Smooth muscle cell (in vitro differentiated cells): ENCODE data around the gene ZC3H11A. TPM values are rescaled to one million over a fixed set of nuclear protein-coding genes. Genes with fewer than 3 reads are reported as not detected.

Experiments
- DNase-seq: peaks from one replicate; lab custom pipeline; 2025; ENCODE audit not compliant: unreplicated experiment; lab: John Stamatoyannopoulos, UW
- H2AFZ ChIP-seq: fragments of 200-600 bp; sonication (generic); 2 replicates; pipeline ENCODE4 v1.6.0; 2016; ENCODE audit warnings: antibody characterized with exemption, low read depth, mild to moderate bottlenecking
- H3F3A ChIP-seq: fragments of 200-600 bp; sonication (generic); 2 replicates; pipeline ENCODE4 v1.6.0; 2017; ENCODE audit warnings: antibody characterized with exemption, low read depth
- H3K27ac ChIP-seq: fragments of 200-600 bp; sonication (generic); 2 replicates; pipeline ENCODE4 v1.5.1; 2016; ENCODE audit warnings: low read depth, mild to moderate bottlenecking
- H3K27me3 ChIP-seq: fragments of 200-600 bp; sonication (generic); 2 replicates; pipeline ENCODE4 v1.6.1; 2016; ENCODE audit warnings: low read depth, mild to moderate bottlenecking
- H3K36me3 ChIP-seq: fragments of 200-600 bp; sonication (generic); 2 replicates; pipeline ENCODE4 v1.5.1; 2016; ENCODE audit warnings: low read depth
- H3K4me1 ChIP-seq: fragments of 200-600 bp; sonication (generic); 2 replicates; pipeline ENCODE4 v1.5.1; 2016; ENCODE audit warnings: low read depth
- H3K4me2 ChIP-seq: fragments of 200-600 bp; sonication (generic); 2 replicates; pipeline ENCODE4 v1.6.0; 2016; ENCODE audit warnings: mild to moderate bottlenecking
- H3K4me3 ChIP-seq: fragments of 200-600 bp; sonication (generic); 2 replicates; pipeline ENCODE4 v1.5.1; 2016; ENCODE audit warnings: mild to moderate bottlenecking
- H3K79me2 ChIP-seq: fragments of 200-600 bp; sonication (generic); 2 replicates; pipeline ENCODE4 v1.6.0; 2016; ENCODE audit warnings: low read depth, mild to moderate bottlenecking
- H3K9ac ChIP-seq: fragments of 200-600 bp; sonication (generic); 2 replicates; pipeline ENCODE4 v1.6.0; 2016; ENCODE audit warnings: low read depth
- H3K9me3 ChIP-seq: fragments of 200-600 bp; sonication (generic); replicated peaks from 2 replicates; pipeline ENCODE4 v1.5.1; 2016; ENCODE audit warnings: low read depth
- H4K20me1 ChIP-seq: fragments of 200-600 bp; sonication (generic); 2 replicates; pipeline ENCODE4 v1.6.0; 2016; ENCODE audit warnings: low read depth
- WGBS: methylation state at CpG from one replicate; pipeline ENCODE4 v1.1.7; 2016; ENCODE audit warnings: low lambda C conversion rate; 5-methylcytosine and 5-hydroxymethylcytosine counted together
- polyA plus RNA-seq: library from polyadenylated mRNA; unstranded; fragments of >200 nt; fragmentation: Nextera tagmentation; extraction: Ambion mirVana; gene quantifications from 2 replicates; pipeline ENCODE4 v1.2.1, GENCODE V29; 2016
- total RNA-seq: library from RNA; depleted of rRNA; stranded (reverse); fragments of >200 nt; gene quantifications from 2 replicates; pipeline ENCODE4 v1.2.3, GENCODE V29; 2014
- TF ChIP-seq, protein P1 (sequence below): fragments of 200-600 bp; sonication (generic); IDR thresholded peaks from 2 replicates; pipeline ENCODE4 v1.5.1; 2017; ENCODE audit warnings: borderline replicate concordance, mild to moderate bottlenecking, antibody characterized with exemption; ENCODE audit not compliant: insufficient read depth, poor library complexity, severe bottlenecking

The ZC3H11A gene
- total and polyA plus RNA-seq, 2 experiments from 2014 or later: 28.4 to 140 TPM

DNA sequence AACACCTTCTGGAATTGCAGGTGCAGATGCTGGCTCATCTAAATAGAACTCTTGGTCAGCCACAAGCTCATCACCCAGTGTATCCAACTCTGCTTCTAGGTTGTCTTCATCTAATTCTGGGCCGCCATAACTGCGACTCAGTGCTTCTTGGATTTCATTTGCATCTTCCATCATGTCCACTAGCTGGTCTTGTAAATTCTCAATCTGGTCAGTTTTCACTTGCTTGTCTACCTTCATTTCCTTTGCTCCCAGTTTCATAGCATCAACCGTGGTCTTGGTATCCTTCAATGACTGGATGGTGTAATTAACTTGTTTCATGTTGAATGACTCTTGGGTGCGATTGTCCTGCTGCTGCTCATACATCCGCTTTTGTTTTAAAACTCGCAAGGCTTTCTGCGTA is 10.3 kb downstream of the ZC3H11A start:
- TF ChIP-seq, protein P1, sequence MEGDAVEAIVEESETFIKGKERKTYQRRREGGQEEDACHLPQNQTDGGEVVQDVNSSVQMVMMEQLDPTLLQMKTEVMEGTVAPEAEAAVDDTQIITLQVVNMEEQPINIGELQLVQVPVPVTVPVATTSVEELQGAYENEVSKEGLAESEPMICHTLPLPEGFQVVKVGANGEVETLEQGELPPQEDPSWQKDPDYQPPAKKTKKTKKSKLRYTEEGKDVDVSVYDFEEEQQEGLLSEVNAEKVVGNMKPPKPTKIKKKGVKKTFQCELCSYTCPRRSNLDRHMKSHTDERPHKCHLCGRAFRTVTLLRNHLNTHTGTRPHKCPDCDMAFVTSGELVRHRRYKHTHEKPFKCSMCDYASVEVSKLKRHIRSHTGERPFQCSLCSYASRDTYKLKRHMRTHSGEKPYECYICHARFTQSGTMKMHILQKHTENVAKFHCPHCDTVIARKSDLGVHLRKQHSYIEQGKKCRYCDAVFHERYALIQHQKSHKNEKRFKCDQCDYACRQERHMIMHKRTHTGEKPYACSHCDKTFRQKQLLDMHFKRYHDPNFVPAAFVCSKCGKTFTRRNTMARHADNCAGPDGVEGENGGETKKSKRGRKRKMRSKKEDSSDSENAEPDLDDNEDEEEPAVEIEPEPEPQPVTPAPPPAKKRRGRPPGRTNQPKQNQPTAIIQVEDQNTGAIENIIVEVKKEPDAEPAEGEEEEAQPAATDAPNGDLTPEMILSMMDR: no peak
- no peak for DNase-seq
- Histone ChIP-seq H3K9me3 (no peaks in the 10 kb centered on the region), H3K4me3 (no peak overlapping the region), H2AFZ (no peak overlapping the region), H3K27me3 (no peaks in the 10 kb centered on the region), H3K79me2 (peaks cover 98% of the 10 kb centered on the region), H3K9ac (no peak overlapping the region), H3K27ac (peak overlapping the region; percentile 60), H3K36me3 (no peaks in the 10 kb centered on the region), H3F3A (peaks cover 19% of the 10 kb centered on the region), H4K20me1 (peaks cover 100% of the 10 kb centered on the region), H3K4me2 (no peak overlapping the region), H3K4me1 (peaks cover 10% of the 10 kb centered on the region)
- WGBS: 98% methylated on average over 7 of the region's 7 CpGs

DNA sequence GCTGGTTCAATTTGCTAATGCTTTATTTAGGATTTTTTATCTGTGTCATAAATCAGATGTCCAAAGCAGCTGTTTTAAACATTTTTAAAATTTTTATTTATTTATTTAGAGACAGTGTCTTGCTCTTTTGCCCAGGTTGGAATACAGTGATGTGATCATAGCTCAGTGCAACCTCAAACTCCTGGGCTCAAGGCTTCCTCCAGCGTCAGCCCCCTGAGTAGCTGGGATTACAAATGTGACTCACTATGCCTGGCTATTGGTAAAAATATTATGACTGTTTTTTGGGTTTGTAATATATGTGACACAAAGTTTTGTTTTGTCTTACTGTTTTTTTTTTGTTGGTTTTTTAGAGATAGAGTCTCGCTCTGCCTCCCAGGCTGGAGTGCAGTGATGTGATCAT is 11.8 kb downstream of the ZC3H11A start:
- Histone ChIP-seq H4K20me1 (peaks cover 100% of the 10 kb centered on the region), H3K36me3 (no peaks in the 10 kb centered on the region), H3F3A (peaks cover 13% of the 10 kb centered on the region), H3K4me2 (peak overlapping the region; percentile 14), H3K27ac (peak overlapping the region; percentile 60), H3K9me3 (no peaks in the 10 kb centered on the region), H3K4me1 (no peaks in the 10 kb centered on the region), H3K79me2 (peaks cover 98% of the 10 kb centered on the region), H2AFZ (no peak overlapping the region), H3K4me3 (no peak overlapping the region), H3K9ac (no peak overlapping the region), H3K27me3 (no peaks in the 10 kb centered on the region)
- WGBS: 33% methylated on average over 2 of the region's 2 CpGs
- TF ChIP-seq, protein P1: no peak
- DNase-seq: no peak

DNA sequence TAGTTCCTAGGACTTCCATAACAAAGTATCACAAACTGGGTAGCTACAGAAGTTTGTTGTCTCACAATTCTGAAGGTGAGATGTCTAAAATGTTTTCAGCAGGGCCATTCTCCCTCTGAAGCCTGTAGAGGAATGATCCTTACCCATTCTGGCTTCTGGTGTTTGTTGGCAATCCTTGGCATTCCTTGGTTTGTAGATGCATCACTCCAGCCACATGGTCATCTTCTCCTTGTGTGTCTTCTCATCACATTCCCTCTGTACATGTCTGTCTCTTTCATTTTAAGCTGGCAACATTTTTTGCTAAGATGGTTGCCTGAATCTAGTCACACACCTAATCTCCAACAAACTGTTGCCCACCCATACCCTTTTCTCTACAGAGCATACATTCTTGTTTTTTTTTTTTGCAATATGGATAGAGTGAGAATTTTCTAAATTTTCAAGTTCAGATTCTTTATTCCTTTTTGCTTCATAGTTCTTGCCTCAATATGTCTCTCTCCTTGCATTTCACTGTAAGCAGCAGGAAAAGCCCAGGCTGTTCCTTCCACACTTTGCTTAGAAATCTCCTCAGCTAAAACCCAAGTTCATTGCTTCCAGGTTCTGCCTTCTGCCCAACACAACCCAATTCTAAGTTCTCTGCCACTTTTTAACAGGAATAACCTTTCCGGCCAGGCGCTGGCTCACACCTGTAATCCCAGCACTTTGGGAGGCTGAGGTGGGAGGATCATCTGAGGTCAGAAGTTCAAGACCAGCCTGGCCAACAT is 18.3 kb downstream of the ZC3H11A start:
- peaks cover 100% of the 10 kb centered on the region for H4K20me1 ChIP-seq
- TF ChIP-seq, protein P1: no peak
- H3K79me2 ChIP-seq: peaks cover 99% of the 10 kb centered on the region

DNA sequence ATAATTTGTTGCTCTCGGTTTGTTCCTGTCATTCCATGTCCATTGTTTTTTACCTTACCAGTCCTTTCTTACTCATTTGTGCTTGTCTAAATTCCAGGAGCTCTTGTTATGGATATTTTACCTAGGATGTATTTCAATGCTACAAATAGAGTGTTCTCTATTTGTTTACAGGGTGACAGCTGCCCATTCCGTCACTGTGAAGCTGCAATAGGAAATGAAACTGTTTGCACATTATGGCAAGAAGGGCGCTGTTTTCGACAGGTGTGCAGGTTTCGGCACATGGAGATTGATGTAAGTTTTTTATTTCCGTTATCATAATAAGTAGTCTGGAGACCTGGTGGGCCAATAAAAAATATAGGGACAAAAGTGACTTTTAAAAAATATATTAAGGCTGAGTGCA is 23.0 kb downstream of the ZC3H11A start:
- TF ChIP-seq, protein P1: no peak
- Histone ChIP-seq H2AFZ (no peak overlapping the region), H3K4me2 (no peak overlapping the region), H3K9me3 (no peaks in the 10 kb centered on the region), H3K4me1 (no peaks in the 10 kb centered on the region), H3K9ac (no peak overlapping the region), H3K27me3 (no peaks in the 10 kb centered on the region), H3K79me2 (peaks cover 94% of the 10 kb centered on the region), H3F3A (peaks cover 5% of the 10 kb centered on the region), H3K36me3 (peaks cover 39% of the 10 kb centered on the region), H3K27ac (no peak overlapping the region), H4K20me1 (peaks cover 99% of the 10 kb centered on the region), H3K4me3 (no peak overlapping the region)
- WGBS: 98% methylated on average over 6 of the region's 6 CpGs
- no peak for DNase-seq

More for the DNA sequence above, 18.3 kb downstream of the ZC3H11A start:
- no peak for DNase-seq
- Histone ChIP-seq H3K36me3 (peaks cover 18% of the 10 kb centered on the region), H3K4me2 (no peak overlapping the region), H3F3A (no peaks in the 10 kb centered on the region), H3K27ac (no peak overlapping the region), H3K4me3 (no peak overlapping the region), H3K4me1 (no peaks in the 10 kb centered on the region), H3K27me3 (no peaks in the 10 kb centered on the region), H3K9ac (no peak overlapping the region), H3K9me3 (no peaks in the 10 kb centered on the region), H2AFZ (no peak overlapping the region)
- 95% methylated on average over 2 of the region's 2 CpGs for WGBS
